ENCODE results near the gene PPP2R2C. TPM values are rescaled to one million over a fixed set of nuclear protein-coding genes. Genes with fewer than 3 reads are reported as not detected.
A peak's percentile ranks its signal among the peaks of the same experiment; 100 is the strongest.

The PPP2R2C gene
- total and polyA plus RNA-seq, 2 of the 4 experiments (the other 2 are of a cell fraction) = 0.03 TPM; not detected in 1

DNA sequence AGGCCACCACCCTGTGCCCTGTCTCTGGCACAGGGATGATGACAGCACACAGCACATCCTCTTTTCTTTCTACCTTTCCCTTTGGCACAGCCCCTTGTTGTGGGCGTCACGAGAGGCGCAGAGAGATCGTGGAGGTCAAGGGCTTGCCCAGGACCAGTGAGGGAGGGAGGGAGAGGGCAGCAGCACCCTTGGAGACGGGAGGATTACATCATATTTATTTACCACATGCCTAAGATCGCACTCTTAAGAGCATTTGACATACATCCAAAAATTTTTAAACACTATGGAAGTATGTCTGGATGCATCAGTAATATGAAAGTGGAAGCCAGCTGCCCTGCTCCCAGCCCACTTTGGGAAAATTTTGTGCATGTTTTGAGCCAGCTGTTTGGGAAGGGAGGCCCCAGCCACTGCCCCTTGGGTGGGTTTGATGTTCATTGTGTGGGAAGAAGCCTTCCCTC, 190.1 kb downstream of the PPP2R2C start:
- peaks cover 15% of the 10 kb centered on the region for H3K9me1 ChIP-seq (ENCODE audit: insufficient read depth, low read length)
- H2BK5ac ChIP-seq (ENCODE audit: low read depth, low read length, poor library complexity, severe bottlenecking) = no peak overlapping the region
- H4K8ac ChIP-seq (ENCODE audit: low read depth in 2 of 2, low read length in 2 of 2) = no peak overlapping the region
- H3K18ac ChIP-seq (ENCODE audit: low read depth, low read length) = no peak overlapping the region; the same call in 1 of the 2 replicates
- no TSS peak for BruUV-seq (replicated peaks)
- peak; percentile 69 for ATAC-seq (ENCODE audit: low read depth)
- H2AK5ac ChIP-seq (ENCODE audit: low read depth, low read length) = no peak overlapping the region
- intact Hi-C loops (cut with micrococcal nuclease) (no loop called here), in situ Hi-C loops (cut with MboI; ENCODE audit: low sequenced_read_pairs) (no loop called here), dilution Hi-C loops (cut with HindIII; ENCODE audit: low sequenced_read_pairs, unreplicated experiment) (no loop called here)
- H3K4me2 ChIP-seq (ENCODE audit: low read depth, low read length) = peak overlapping the region; percentile 23; the same call in 1 of the 2 replicates
- H3K4me3 ChIP-seq (ENCODE audit: insufficient read depth, low read depth, low read length) = no peak overlapping the region
- H2BK20ac ChIP-seq (ENCODE audit: low read depth, low read length) = no peak overlapping the region
- 0 out of 2 replicates have a peak overlapping the region, but pooled peaks have one; percentile 3 for H2BK120ac ChIP-seq (ENCODE audit: low read depth, low read length)
- no peak overlapping the region for H4K5ac ChIP-seq (ENCODE audit: low read depth, low read length)
- no peak overlapping the region for H3K23ac ChIP-seq (ENCODE audit: low read depth, low read length)
- H2AFZ ChIP-seq (replicated peaks; ENCODE audit: low read length, poor library complexity) = no peak overlapping the region
- H3K27me3 ChIP-seq (ENCODE audit: control insufficient read depth, insufficient read depth, low read length) = no peaks in the 10 kb centered on the region
- H3K4me1 ChIP-seq (ENCODE audit: control insufficient read depth, insufficient read depth, low read length) = peaks cover 30% of the 10 kb centered on the region
- peak overlapping the region; percentile 20; the same call in 1 of the 2 replicates for H3K4ac ChIP-seq (ENCODE audit: low read depth, low read length)
- H3K9ac ChIP-seq (ENCODE audit: low read depth, low read length) = no peak overlapping the region
- peaks cover 51% of the 10 kb centered on the region for H3K36me3 ChIP-seq (ENCODE audit: control insufficient read depth, insufficient read depth, low read length)
- no CpG with 5 or more reads among the region's 6 CpGs for WGBS, 2 experiments (ENCODE audit: extremely low coverage in 2 of 2, insufficient read length in 1 of 2)
- no peak overlapping the region for H3K14ac ChIP-seq (replicated peaks; ENCODE audit: low read depth, low read length)
- no peak overlapping the region for H3K56ac ChIP-seq (ENCODE audit: extremely low read depth, insufficient read depth, low read length)
- H4K91ac ChIP-seq (ENCODE audit: insufficient read depth, low read depth, low read length) = 0 out of 2 replicates have a peak overlapping the region, but pooled peaks have one; percentile 0
- peak overlapping the region; percentile 44 for H2AK9ac ChIP-seq (replicated peaks; ENCODE audit: low read depth, low read length, poor library complexity)
- CTCF ChIA-PET = interaction anchor here (0.6 to 0.8 kb wide), 2 partner anchors 13 to 380 kb away, joined by 3 read pairs; no protein-coding TSS in a partner anchor
- POLR2A ChIA-PET (ENCODE audit: unreplicated experiment) = no interaction called here
- no peaks in the 10 kb centered on the region for H3K9me3 ChIP-seq (ENCODE audit: control insufficient read depth, insufficient read depth, low read length)
- H3K79me1 ChIP-seq (ENCODE audit: low read depth in 1 of 2, low read length in 2 of 2) = peaks cover 2 to 32% of the 10 kb centered on the region in 2 experiments; a peak in 3 of 4 replicates
- H2BK15ac ChIP-seq (ENCODE audit: low read depth, low read length) = no peak overlapping the region
- peak overlapping the region; percentile 30; the same call in 1 of the 2 replicates for H3K27ac ChIP-seq (ENCODE audit: insufficient read depth, low read length)
- peak; percentile 62 for DNase-seq
- H4K20me1 ChIP-seq (ENCODE audit: insufficient read depth, low read length) = peaks cover 53% of the 10 kb centered on the region
- no peak for TF ChIP-seq POLR2A (IDR thresholded peaks at IDR 0.05; ENCODE audit: low read depth, low read length)
- TF ChIP-seq USF2 (IDR thresholded peaks at IDR 0.05; ENCODE audit: low read depth, low read length) = no peak
- no peak for TF ChIP-seq NFE2L2 (IDR thresholded peaks at IDR 0.05; ENCODE audit: low read depth, low read length)
- peak; percentile 62 for TF ChIP-seq CEBPB (IDR thresholded peaks at IDR 0.05; ENCODE audit: low read depth, low read length)
- TF ChIP-seq MAZ (IDR thresholded peaks at IDR 0.05; ENCODE audit: borderline replicate concordance, low read depth, low read length) = no peak
- no peak for TF ChIP-seq RAD21 (IDR thresholded peaks at IDR 0.05; ENCODE audit: low read length)

Data from IMR-90 (cell line).